Body of pancreas (tissue), 4 donors: ENCODE measurements around the gene RBBP9.

ENCODE experiments used
- POLR2A ChIP-seq, 3 donors: fragments of 450-650 bp; IDR thresholded peaks; one replicate each; pipeline ENCODE4 v1.6.1; 2016; ENCODE audit warnings: antibody characterized with exemption in 3 of 3, mild to moderate bottlenecking in 2 of 3
- TF ChIP-seq, protein P1 (sequence below), 7 experiments: fragments of 450-650 bp in 4 of 7; fragments of 200-600 bp in 3 of 7; sonication (generic) in 3 of 7; IDR thresholded peaks; one replicate each; pipeline ENCODE4 v1.5.1; 2016 to 2019; ENCODE audit warnings: antibody characterized with exemption in 7 of 7

DNA sequence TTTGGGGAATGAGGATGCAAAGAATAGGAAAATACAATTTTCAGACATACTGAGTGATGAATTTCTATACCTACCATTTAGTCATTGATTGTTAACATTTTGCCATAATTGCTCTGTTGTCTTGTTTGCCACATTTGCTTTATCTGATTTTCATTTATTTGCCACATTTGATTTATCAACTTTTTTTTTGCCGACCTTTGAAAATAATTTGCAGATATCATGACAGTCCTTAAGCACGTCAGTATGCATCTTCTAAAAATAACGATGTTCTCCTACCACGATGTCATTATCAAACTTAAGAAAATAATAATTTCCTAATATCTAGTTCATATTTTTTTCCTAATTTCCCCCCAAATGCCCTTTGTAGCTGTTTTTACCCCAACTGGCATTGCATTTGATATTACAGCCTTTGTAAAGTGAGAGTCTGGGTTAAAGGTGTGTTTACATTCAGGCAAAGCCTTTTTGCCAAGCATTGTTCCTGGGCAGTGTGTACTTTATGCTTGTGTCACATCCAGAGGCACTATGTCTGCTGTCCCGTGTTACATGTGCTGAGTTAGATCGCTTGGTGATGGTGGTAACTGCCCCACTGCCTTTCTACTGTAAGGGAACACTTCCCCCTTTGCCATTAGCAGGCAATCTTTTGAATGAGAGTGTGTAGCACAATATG, 37.1 kb upstream of the RBBP9 start:
- TF ChIP-seq, protein P1, sequence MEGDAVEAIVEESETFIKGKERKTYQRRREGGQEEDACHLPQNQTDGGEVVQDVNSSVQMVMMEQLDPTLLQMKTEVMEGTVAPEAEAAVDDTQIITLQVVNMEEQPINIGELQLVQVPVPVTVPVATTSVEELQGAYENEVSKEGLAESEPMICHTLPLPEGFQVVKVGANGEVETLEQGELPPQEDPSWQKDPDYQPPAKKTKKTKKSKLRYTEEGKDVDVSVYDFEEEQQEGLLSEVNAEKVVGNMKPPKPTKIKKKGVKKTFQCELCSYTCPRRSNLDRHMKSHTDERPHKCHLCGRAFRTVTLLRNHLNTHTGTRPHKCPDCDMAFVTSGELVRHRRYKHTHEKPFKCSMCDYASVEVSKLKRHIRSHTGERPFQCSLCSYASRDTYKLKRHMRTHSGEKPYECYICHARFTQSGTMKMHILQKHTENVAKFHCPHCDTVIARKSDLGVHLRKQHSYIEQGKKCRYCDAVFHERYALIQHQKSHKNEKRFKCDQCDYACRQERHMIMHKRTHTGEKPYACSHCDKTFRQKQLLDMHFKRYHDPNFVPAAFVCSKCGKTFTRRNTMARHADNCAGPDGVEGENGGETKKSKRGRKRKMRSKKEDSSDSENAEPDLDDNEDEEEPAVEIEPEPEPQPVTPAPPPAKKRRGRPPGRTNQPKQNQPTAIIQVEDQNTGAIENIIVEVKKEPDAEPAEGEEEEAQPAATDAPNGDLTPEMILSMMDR (IDR thresholded peaks at IDR 0.05): no peak
- TF ChIP-seq POLR2A (IDR thresholded peaks at IDR 0.05): no peak
